ENCODE data around the gene PALM. TPM values are rescaled to one million over a fixed set of nuclear protein-coding genes. Genes with fewer than 3 reads are reported as not detected.

The PALM gene
- total RNA-seq, 1 experiment from 2014 or later, result 43.7 TPM

- no peak overlapping the region for H3K9ac ChIP-seq (ENCODE audit: low read length)
- no peaks in the 10 kb centered on the region for H3K27me3 ChIP-seq (ENCODE audit: insufficient read depth, low read length)
- H3K9me3 ChIP-seq (ENCODE audit: control insufficient read depth in 1 of 2, insufficient read depth in 1 of 2, low read depth in 1 of 2, low read length in 2 of 2), result peaks cover 0 to 2% of the 10 kb centered on the region in 2 experiments; a peak in 1 of 4 replicates
- CTCF ChIA-PET, result no interaction called here
- H3K4me2 ChIP-seq (ENCODE audit: low read length), result no peak overlapping the region
- no peaks in the 10 kb centered on the region for H3K36me3 ChIP-seq (ENCODE audit: control insufficient read depth in 1 of 2, insufficient read depth in 2 of 2, low read length in 2 of 2)
- H4K20me1 ChIP-seq (ENCODE audit: insufficient read depth), result no peaks in the 10 kb centered on the region
- DNase-seq (ENCODE audit: low read depth, low spot score), result no peak
- intact Hi-C loops (cut with micrococcal nuclease), result no loop called here
- ATAC-seq, result peak; percentile 28
- no peak overlapping the region for H3K27ac ChIP-seq (ENCODE audit: low read depth, low read length)
- H3K4me3 ChIP-seq (replicated peaks in 1 of 2; ENCODE audit: low read depth in 1 of 2, low read length in 2 of 2), result no peak overlapping the region
- RAD21 ChIA-PET (ENCODE audit: low non-redundant PET in 1 of 2, low total read pairs in 2 of 2, uncharacterized antibody in 2 of 2, unreplicated experiment in 2 of 2), result no interaction called here
- H3K9me2 ChIP-seq (ENCODE audit: insufficient read depth), result no peaks in the 10 kb centered on the region
- peaks cover 11 to 14% of the 10 kb centered on the region in 2 experiments for H3K4me1 ChIP-seq (ENCODE audit: control insufficient read depth in 1 of 2, insufficient read depth in 2 of 2, low read length in 2 of 2)
- no TSS peak for BruUV-seq (replicated peaks)
- TF ChIP-seq ATF3 (IDR thresholded peaks at IDR 0.05) (no peak), ELF1 (IDR thresholded peaks at IDR 0.05; ENCODE audit: borderline replicate concordance, low read depth) (no peak), RAD21 (IDR thresholded peaks at IDR 0.05; ENCODE audit: low read depth) (no peak), CBX3 (IDR thresholded peaks at IDR 0.05; ENCODE audit: low read depth) (no peak), FOSL1 (IDR thresholded peaks at IDR 0.05; ENCODE audit: low read depth) (no peak), MAX (IDR thresholded peaks at IDR 0.05) (no peak), EZH2 (IDR thresholded peaks at IDR 0.05) (no peak), POLR2A (IDR thresholded peaks at IDR 0.05; ENCODE audit: borderline replicate concordance, extremely low read depth, insufficient read depth, insufficient read length) (no peak), SRF (IDR thresholded peaks at IDR 0.05; ENCODE audit: low read depth) (no peak), SP1 (IDR thresholded peaks at IDR 0.05; ENCODE audit: low read depth) (no peak), REST (IDR thresholded peaks at IDR 0.05; ENCODE audit: low read depth) (no peak), CEBPB (IDR thresholded peaks at IDR 0.05; ENCODE audit: low read depth) (no peak)
- POLR2A ChIA-PET, result no interaction called here
- no peak overlapping the region for H2AFZ ChIP-seq (ENCODE audit: low read depth, low read length, poor library complexity, severe bottlenecking)
- no peaks in the 10 kb centered on the region for H3K79me2 ChIP-seq (ENCODE audit: insufficient read depth, low read length)
Measured at GRCh38 chr19:720345-721160, 11.8 kb downstream of the PALM start.
